ENCODE measurements around the gene JADE2.
"Not testable (repeated sequence)": the region's sequence is repeated elsewhere in the genome, so short reads cannot be mapped to it uniquely, and the experiment has no call there.

The JADE2 gene

DNA sequence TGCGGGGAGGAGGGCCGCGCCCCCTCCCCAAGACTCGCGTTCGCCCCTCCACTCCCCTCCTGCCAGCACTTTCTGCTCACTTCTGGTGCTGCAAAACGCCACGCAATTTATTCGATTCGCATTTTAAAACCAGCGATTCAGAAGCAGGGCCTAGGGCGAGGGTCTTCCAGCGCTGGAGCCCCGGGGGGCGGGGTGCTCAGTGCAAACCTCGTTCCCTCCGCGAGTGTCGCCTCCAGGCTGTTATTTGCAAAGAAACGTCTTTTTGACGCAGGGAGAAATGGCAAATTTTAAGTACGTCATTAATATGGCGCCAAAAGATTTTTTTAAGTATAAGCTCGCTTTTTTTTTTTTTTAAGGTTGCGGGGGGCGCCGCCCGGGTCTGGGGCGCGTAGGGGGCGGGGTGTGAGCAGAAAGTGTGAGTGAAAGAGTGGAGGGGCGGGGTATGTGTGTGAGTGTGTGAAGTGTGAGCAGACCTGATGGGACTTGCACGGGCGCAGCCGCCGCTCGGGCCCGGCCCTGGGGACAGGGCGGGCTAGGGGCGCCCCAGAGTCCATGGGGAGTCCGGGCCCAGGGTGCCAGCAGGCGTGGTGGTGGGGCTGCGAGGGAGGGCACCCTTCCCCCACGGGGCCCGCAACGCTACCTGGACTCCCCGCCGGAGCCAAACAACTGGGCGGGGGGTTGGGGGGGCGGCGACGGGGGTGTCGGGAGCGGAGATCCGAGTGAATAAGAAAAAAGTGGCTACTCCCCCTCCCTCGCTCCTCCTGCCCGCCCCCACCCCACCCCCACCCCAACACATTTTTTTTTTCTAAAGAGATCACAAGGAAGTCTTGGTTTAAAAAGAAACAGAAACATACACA, at the start of gene JADE2:
Gene JADE2 (plus strand): TSS at position 845 of the 857 bp plus-strand sequence. CDS start 10,188 bp downstream, outside the sequence.
- DNase-seq: no peak

DNA sequence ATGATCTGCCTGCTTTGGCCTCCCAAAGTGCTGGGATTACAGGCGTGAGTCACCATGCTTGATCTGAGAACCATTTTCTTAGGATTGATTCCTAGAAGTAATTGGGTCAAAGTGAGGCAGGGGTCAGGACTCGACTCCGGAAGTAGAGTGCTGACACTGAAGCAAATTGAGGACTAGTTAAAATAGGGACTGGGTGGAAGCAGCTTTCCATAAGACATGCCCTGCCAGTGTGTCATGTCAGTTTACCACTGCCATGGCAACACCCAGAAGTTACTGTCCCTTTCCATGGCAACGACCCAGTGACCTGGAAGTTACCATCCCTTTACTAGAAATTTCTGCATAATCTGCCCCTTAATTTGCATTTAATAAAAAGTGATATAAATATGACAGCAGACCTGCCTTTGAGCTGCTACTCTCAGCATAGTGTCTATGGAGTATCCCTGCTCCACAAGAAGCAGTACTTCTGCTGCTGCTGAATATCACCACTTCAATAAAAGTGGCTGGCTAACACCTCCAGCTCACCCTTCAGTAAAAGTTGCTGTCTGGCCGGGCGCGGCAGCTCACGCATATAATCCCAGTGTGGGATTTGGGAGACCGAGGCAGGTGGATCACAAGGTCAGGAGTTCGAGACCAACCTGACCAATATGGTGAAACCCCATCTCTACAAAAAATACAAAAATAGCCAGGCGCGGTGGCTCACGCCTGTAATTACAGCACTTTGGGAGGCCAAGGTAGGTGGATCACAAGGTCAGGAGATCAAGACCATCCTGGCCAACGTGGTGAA, 47.8 kb upstream of the JADE2 start:
- DNase-seq: no peak

DNA sequence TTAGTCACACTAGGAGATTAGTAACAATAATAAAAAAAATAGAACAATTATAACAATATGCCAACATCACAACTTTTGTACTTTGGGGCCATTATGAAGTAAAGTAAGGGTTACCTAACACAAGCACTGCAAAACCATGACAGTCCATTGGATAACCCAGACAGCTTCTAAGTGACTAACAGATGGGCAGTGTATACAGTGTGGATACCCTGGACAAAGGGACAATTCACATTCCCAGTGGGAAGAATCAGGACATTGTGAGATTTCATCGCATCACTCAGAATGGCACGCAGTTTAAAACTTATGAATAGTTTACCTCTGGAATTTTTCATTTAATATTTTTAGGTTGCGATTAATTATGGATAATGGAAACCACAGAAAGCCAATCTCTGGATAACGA, 45.6 kb upstream of the JADE2 start:
- DNase-seq: no peak

DNA sequence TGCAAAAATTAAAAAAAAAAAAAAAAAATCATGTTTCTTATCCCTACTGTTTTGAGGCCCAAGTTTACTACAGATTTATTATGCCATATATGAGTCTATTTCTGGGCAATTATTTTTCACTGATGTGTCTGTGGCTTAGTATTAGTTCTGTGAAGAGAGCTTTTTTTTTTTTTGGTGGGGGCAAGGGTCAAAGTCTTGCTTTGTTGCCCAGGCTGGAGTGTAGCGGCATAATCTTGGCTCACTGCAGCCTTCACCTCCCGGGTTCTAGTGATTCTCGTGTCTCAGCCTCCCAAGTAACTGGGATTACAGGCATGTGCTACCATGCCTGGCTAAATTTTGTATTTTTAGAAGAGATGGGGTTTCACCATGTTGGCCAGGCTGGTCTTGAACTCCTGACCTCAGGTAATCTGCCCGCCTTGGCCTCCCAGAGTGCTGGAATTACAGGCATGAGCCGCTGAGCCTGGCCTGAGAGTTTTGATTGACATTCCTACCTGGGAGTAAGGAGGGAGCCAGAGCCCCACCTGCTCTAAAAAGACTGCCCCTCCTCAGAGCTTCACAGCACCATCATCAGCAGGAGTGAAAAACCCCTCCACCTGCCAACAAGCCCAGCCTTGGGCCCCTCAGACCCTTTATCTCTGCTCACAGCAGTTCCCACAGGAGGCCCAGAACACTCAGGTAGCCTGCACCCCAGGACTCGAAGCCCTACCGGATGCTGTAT, 36.1 kb upstream of the JADE2 start:
- no peak for DNase-seq

DNA sequence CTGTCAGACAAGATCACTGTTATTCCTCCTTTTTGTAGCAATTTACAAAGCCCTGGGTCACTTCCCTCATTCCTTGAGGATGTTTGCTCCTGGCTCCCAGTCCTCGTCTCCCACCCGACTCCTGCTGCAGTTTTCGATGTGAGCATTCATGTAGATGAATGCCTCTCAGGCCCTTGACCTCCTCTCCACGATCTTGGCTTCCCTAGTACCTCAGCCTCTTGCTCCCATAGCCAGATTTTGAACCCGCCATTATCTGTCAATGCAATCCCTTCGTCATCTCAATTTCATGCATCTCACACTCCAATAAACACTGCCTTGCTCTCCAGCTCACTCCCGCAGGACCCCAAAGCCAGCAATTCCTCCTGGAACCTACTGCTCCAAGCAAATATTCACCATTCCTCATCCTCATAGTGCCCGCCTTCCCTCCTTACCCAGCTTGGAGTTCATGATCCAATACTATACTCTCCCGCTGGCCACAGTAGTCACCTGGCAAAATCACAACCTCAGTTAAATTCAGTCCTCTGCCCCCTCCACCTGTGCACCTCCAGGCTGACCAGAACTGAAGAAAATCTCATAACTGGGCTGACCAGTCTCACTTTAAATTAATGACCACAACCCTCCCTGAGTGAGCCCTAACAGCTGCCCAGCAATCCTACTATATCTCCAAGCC, 35.1 kb upstream of the JADE2 start:
- no peak for DNase-seq

DNA sequence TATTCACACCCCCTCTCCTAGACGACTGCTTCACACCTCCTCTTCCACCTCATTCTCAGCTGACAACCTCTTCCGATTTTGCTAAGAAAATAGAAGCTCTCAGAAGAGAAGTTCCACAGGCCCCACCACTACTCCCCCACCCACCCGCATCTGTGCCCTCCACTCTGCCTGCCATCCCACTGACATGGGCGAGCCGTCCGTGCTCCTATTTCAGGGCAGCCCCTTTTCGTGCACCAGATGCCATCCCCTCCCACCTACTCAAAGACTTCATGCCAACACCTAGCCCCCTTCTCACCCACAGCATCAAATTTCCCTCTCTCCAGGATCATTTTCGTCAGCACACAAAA, 34.6 kb upstream of the JADE2 start:
- no peak for DNase-seq

DNA sequence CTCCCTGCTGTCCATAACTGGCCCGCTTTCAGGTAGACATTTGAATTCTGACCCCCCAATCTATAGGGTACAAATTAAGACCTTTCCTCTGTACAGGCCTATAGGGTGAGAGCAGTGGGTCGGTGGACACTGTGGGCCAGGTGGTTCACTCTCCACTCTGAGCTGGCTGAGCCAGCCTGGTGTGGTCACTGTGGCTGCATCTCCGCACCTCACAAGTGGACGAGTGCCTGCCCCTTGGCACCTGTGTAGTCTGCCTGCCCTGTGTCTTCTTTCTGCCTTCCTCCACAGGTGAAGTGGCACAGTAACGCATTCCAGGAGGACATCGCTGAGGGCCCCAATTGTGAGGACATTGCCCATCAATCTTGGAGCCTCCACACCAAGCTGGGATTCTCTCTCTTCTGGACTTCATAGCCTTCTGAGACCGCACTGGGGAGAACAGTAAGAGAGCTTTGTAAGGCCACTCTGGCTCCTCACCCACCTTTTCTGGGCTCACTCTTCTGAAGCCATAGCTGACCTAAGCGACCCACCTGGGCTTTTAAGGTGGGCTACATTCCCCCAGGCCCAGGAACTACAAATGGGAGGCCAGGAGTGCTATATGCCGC, 33.5 kb upstream of the JADE2 start:
- DNase-seq: no peak

DNA sequence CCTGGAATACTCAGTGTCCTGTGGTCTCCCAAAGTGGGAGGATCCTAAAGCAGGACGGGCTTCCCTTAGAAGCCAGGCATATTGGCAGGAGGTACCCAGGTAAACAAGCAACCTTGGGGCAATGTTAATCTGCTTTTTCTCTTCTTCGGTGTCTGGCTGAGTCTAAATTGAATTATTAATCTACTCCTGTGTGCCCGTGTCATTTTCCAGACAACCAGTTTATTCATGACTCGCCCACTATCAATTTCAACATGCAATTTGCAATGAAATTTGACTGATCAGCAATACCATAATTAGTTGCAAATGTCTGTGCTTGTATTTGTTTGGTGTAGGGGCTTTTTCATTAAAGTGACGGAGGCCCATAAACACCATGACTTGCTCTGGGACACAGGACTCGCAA, 32.9 kb upstream of the JADE2 start:
- DNase-seq: no peak

DNA sequence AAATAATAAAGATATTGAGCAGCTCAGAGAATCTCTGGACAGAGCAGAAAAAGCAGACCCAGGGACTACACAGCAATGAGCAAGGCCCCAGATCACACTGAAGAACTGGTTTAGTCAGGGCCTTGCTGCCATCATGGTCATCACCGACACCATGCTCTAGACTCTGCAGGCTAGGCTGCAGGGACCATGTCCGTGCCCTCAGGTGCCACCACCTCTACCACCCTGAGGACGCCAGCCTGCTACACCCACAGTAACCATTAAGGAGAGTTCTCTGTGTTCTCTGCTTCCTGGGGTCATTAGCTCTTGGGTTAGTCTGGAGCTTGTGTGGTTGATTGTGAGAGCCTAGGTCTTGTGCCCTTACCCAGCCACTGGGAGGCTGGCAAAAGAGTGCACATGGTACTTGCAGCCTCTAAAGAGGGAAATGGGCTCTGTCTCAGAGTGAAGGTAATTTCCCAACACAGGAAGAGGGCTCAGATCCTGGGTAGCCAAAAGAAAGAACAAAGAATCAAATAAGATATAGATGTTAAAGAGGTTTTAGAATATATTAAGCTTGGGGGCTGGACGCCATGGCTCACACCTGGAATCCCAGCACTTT, 31.9 kb upstream of the JADE2 start:
- DNase-seq: no peak

DNA sequence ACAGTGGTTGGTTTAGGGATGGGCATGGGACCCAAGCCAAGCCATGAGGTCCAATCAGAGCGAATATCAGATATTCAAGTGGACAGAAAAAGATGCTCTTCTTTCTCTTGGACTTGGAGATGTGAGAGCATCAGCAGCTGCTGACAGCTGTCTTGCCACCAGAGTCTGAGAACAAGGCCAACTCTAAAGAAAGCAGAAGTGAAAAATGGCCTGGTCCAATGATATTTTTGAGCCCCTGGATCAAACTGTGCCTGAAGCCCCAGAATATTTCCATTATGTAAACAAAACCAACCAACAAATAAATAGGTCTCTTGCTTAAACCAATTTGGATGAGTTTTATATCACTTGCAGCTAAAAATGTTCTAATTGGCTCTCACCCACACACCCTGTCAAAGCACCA, 30.7 kb upstream of the JADE2 start:
- no peak for DNase-seq

DNA sequence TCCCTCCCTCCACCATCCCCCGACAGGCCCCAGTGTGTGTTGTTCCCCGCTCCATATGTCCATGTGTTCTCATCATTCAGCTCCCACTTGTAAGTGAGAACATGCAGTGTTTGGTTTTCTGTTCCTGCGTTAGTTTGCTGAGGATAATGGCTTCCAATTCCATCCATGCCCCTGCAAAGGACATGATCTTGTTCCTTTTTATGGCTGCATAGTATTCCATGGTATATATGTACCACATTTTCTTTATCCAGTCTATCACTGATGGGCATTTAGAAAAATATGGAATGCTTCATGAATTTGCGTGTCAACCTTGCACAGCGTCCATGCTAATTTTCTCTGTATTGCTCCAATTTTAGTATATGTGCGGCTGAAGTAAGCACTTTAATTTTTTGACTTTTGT, 25.6 kb upstream of the JADE2 start:
- not testable (repeated sequence) for DNase-seq

DNA sequence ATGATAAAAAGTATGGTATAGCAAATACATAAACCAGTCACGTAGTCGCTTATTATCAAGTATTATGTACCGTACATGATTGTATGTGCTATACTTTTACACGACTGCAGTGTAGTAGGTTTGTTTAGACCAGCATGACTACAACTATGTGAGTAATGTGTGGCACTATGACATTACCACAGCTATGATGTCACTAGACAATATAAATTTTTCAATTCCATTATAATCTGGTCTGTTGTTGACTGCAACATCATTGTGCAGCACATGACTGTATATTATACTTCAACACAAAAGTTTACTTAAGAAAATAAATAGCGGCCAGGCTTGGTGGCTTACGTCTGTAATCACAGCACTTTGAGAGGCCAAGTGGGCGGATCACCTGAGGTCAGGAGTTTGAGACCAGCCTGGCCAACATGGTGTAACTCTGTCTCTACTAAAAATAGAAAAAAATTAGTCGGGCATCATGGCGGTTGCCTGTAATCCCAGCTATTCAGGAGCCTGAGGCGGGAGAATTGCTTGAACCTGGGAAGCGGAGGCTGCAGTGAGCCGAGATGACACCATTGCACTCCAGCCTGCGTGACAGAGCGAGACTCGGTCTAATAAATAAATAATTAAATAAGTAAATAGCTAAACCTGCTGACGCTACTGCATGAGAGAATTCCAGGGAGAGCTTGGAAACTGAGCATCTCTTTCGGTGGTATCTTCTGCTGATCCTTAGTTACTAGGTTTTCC, 24.6 kb upstream of the JADE2 start:
- DNase-seq: no peak

DNA sequence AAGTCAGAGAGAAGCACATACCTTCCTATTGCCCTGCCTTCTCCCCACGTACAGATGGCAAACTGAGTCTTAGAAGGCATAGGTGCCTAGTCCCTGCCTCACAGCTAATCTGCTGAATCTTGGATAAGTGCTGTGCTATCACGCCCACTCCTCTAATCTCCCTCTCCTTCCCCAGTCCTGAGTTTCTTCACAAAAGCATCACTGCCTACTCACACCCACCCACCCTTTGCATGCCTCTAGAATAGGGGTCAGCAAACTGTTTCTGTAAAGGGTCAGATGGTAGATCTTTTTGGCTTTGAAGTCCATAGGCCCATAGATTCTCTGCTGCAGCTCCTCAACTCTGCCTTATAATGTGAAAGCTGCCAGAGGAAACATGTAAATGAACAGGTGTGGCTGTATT, 23.2 kb upstream of the JADE2 start:
- DNase-seq: no peak

DNA sequence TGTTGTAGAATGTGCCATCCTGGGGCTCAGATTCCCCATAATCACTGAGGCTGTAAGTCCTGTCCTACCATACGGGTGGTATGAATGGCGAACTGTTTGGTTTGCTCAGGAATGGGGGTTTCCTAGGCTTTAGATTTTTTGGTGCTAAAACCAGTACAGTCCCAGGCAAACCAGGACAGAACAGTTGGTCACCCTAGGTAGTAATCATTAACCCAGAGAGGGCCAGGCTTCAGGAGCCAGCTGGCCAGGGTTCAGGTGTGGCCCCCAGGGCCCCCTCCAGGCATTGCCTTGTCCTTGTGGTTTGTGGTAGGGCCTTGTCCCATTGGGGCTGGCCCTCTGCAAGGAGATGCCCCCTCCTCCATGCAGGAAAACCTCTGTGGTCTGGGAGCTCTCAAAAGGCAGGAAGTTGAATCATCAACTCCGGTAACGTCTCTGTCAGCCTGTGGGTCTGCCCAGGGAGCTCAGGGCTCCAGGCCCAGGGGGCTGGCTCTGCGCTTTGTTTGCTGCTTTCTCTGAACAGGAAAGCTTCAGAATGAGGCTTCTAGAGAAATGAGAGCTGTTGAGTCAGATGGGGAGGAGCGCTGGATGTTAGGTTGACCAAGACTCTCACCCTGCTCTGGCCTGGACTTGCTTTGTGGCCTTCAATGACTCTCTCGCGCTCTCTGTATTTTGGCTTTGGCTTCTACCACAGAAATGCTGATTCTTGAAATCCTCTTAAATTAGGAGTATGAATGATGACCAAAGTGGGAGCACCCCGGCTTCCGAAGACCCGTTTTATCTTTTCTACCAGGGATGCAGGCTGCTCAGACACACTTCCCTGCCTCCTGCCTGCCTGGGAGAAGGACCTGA, 22.2 kb upstream of the JADE2 start:
- no peak for DNase-seq

DNA sequence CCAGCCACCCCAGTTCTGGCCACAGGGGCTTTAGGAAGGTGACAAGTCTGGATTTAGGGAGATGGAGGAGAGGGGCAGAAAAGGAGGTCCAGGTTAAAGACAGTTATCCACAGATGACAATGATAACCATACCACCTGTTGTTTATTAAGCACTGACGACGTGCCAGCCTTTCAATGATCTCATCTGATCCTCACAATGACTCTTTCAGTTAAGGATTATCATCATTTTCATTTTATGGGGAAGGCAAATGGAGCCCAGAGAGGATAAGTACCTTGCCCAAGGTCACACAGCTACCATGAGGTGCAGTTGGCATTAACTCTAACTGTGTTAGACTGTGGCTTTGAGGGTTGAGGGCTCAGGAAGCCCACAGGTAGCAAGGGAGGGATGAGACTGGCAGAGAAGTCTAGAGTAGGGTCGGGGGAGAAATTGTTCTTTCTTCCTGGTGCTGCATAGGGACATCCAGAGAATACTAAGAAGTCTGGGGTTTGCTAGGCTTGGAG, 21.5 kb upstream of the JADE2 start:
- no peak for DNase-seq

DNA sequence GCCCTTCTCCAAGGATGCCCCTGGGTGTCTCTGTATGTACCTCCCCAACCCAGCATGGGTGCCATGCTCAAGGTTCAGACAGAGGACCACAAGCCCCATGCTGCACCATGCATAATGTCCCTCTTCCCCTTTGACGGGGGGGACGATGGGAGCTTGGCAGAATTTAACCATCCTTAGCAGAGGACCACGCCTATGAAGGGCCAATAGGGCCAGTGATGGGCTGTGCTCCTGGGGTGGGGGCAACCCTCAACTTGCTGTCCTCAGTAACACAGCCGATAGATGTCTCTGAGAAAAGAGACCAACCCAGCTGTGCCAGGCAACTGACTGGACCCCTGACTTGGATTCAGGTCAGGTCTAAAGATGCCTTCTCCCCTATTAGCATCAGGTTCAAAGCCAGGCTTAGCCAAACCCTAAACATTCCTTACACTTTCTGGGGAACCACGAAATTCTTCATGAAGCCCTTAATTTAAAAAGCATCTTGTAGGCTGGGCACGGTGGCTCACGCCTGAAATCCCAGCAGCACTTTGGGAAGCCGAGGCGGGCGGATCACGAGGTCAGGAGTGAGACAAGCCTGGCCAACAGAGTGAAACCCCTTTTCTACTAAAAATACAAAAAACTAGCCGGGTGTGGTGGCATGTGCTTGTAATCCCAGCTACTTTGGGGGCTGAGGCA, 20.7 kb upstream of the JADE2 start:
- no peak for DNase-seq

DNA sequence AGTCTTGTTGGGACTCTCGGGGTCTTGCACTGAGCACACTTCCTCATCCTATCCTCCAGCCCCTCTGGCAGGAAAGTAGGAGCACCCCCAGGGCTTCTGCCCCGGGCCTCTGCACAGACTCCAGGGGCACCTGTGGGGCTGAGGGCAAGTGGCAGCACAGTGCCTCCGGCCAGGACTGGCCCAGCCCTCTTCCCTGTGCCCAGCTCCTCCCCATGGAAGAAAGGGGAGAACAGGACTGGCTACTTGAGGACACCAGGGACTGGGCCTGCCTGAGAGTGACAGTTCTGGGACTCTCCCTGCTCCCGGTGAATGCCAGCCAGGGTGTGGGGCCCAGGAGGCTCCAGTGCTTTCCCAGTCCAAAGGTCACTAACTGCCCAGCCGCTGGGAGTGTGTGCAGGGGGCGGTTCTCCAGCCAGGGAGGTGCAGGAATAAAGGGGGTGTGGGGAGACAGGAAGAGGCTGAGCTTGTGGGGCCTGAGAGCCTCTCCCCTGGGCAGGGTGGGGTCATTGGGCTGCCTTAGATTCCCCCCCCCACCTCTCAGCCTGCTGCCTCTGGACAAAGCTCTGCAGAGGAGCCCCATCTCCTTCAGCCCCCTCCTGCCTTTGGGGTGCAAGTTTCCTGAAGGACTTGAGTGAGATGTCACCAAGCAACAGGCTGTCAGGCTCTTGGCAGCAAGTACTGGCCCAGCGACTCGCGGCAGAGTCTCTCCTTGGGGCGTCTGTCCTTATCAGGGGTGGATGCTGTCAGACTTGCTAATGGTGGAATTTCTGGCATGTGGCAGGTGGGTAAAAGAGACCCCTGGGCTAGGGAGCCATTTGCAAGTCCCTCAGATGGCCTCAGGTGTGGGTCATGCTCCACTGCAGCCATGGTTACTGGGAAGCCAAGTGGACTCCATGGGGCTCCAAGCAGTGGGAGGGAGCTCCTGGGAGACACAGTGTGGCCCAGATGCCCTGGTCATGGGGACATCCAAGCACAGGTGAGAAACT, 19.1 kb upstream of the JADE2 start:
- DNase-seq: no peak

DNA sequence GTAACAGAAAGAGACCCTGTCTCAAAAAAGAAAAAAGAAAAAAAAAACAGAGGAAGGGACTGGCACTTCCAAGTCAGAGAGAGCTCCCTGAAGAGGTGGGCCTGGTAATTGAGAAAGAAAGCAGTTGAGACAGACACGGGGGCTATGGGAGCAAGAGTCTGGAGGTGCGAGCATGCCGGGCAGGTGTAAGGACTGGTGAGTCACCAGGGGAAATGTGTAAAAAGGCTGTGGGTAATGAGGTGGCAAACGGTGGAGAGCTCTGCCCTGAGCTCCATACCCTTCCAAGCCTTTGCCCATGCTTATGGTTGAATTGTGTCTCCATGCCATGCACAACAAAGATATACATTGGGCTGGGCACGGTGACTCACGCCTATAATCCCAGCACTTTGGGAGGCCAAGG, 18.0 kb upstream of the JADE2 start:
- no peak for DNase-seq
